GM12892 (cell line): ENCODE data around the gene PRIM1.

Experiments
- POLR2A ChIP-seq: IDR thresholded peaks from 2 replicates; pipeline ENCODE4 v1.6.1; 2011; ENCODE audit warnings: low read depth, low read length, control low read depth
- POLR2AphosphoS5 ChIP-seq: IDR thresholded peaks from 2 replicates; pipeline ENCODE4 v1.6.1; 2011; ENCODE audit warnings: low read depth, low read length, control low read depth
- TAF1 ChIP-seq: IDR thresholded peaks from 2 replicates; pipeline ENCODE4 v1.6.1; 2011; ENCODE audit warnings: low read depth, mild to moderate bottlenecking, control low read depth, low read length, borderline replicate concordance

DNA sequence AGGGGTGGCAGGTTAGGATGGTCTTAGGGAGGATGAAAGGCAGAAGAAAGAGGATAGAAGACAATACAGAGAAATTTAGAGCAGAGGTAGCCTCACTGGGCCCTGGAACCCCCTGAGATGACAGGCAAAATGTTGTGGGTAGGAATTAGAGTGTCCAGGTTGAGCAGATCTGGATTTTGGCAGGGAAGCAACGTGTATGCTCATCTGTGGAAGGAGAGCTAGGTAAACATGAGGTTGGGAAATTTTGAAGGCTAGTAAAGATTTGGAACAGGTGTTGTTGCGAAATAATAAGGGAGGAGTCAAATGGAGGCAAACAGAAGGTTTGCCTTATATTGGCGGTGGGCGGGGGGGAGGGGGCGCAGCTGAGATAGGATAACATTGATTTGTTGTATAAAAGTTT, 16.3 kb upstream of the PRIM1 start:
- TF ChIP-seq POLR2AphosphoS5 (no peak), POLR2A (no peak), TAF1 (no peak)
